ENCODE data around the gene ZBTB42.

- no peak for TF ChIP-seq CTCF (IDR thresholded peaks at IDR 0.05)
- TF ChIP-seq, protein P1, sequence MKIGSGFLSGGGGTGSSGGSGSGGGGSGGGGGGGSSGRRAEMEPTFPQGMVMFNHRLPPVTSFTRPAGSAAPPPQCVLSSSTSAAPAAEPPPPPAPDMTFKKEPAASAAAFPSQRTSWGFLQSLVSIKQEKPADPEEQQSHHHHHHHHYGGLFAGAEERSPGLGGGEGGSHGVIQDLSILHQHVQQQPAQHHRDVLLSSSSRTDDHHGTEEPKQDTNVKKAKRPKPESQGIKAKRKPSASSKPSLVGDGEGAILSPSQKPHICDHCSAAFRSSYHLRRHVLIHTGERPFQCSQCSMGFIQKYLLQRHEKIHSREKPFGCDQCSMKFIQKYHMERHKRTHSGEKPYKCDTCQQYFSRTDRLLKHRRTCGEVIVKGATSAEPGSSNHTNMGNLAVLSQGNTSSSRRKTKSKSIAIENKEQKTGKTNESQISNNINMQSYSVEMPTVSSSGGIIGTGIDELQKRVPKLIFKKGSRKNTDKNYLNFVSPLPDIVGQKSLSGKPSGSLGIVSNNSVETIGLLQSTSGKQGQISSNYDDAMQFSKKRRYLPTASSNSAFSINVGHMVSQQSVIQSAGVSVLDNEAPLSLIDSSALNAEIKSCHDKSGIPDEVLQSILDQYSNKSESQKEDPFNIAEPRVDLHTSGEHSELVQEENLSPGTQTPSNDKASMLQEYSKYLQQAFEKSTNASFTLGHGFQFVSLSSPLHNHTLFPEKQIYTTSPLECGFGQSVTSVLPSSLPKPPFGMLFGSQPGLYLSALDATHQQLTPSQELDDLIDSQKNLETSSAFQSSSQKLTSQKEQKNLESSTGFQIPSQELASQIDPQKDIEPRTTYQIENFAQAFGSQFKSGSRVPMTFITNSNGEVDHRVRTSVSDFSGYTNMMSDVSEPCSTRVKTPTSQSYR (CRISPR knock-in tag; IDR thresholded peaks at IDR 0.05): no peak
These were observed 18.7 kb upstream of the ZBTB42 start for GRCh38 chr14:104782086-104782807.

Measured in WTC11 (cell line).